GM18520 (cell line): ENCODE measurements around the gene GRAMD1B.
"Not testable (repeated sequence)": the region's sequence is repeated elsewhere in the genome, so short reads cannot be mapped to it uniquely, and the experiment has no call there.

Source experiments
- ATAC-seq: cut with Tn5 transposase; IDR thresholded peaks from one replicate; pipeline ENCODE4 v1.9.1; 2021; ENCODE audit not compliant: unreplicated experiment

The GRAMD1B gene

DNA sequence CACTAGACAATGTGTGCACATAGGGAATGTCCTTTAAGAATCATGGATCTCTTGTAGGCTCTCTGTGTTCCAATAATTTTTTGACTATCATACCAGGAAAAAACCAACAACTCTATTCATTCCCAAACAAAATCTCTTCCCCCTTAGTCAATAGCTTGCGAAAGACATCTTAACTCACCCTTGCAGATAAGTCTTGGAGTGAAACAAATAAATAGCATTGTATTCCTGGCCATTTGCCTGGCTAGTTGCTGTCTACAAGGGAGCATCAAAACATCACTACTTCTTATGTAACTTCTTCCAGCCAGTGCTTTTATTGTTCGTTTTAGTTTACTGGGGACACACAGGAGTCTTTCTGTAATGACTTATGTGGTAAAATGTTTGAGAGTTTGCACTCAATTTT lies 194.9 kb downstream of the GRAMD1B start:
- no peak for ATAC-seq

DNA sequence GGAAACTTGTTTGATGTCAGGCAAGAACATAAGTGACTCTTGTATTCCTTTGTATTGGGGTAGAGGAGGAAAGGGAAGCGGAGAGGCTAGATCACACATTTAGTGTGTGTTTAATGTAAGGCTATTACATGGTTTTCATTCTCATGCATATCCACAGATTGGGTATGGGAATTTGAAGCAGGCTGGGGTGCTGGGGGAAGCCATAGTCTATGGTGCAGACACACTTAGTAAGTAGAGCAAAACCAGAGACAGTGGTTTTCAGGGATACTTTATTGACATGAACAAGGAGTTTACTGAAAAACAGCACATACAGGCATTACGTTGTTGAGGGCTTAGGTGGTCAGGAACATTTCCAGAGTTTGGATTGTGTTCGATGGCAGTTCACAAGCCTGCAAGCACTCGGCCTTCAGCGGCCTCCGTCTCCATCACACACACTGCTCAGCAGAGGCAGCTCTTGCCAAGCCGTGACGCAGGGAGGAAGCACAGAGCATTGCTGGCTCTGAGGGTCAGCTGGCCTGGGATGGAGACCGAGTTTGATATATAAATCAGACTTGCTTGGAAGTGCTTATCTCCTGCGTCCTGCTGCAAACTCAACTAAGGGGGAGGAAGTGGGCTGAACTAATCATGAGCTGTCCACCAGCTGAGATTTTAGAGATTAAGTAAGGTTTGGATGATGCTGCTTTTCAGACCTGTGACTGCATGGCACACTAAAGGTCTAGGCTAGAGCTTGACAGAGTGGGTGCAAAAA lies 199.0 kb downstream of the GRAMD1B start:
- no peak for ATAC-seq

DNA sequence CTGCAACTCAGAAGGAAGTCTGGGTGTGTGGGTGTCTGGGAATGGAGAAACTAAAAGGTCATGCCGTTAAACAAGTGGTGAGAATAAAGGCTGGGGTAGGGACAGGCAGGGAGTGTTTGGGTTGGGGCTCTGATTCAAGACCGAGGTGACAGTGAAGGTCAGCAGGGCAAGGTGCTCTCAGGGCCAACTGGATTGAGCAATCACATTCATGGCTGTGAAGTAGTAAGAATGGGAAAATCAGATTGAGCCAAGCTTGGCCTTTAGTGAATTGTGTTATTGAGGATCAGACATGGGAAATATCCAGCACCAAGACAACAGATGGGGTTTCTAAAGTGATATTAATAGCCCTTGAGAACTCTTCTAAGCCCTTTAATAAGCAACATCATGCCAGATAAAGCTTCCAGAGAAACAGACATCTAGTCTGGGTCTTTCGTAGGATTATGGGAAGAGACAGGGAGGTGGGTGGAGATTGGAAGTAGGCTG lies 200.1 kb downstream of the GRAMD1B start:
- ATAC-seq: no peak

DNA sequence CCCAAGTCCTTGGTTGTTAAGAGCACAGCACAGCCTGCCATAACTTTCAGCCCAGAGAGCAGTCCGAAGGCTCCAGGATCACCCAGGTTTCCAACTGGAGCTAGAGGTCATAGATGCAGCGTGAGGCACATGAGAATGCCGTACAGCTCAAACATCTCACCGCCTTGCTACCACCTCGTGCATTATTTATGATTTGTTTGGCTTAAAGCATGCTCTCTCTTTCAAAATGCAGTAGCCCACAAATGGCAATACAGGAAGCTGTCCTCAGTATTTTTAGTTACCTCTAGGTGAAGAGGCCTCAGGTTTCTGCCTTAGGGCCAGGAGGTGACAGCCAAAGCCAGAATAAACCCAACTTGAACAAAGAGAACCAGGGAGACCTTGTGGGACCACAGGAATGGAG lies 210.0 kb downstream of the GRAMD1B start:
- ATAC-seq: no peak

DNA sequence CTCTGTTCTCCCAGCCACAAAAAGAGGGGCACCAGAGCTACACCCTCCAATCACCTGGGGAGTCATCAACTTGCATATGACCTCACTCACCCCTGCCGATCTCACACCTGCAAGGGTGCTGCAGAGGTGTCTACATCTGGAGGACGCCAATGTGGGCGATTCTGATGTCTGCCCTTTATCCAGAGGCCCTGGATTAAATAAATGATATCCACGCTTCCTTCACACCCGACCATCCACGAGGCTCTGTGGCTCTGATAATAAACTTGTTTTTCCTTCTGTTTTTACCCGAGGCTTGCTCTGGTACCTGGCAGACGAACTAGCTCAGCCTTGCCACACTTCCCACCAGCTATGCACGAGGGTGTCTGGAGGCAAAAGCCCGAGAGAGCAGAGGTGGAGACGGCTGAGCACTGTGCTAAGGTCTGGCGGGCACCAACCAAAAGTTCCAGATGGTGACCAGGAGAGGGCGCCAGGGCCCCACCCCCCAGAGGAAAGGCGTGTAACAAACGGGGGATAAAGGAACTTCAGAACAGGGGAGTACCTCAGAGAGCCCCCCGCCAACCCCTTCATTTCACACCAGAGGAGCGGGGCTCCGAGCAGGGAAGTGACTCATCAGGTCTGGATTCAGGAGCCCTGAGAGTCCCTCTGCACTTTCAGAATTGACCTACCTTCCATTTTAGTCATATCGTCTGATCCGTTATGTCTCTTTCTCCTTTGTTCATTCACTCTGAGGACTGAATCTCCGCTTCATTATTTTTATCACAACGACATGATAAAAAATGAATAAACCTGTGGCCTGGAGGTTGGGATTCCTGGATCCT lies 210.8 kb downstream of the GRAMD1B start:
- ATAC-seq: no peak

DNA sequence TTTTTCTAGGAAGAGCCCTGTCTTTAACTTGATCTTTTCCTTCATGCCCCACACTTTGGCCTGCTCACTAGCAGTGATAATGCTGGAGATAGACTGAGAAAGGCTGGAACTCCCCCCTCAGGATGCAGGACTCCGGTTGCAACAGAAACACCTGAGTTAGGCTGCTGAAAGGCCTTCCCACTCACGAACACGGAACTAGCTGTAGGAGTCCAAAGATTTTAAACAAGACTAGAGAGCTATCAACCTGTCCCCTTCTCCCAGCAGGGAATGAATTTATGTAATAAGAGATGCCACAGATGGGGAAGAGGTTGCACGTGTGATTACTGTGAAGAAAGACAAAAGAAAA lies 211.4 kb downstream of the GRAMD1B start:
- ATAC-seq: no peak

DNA sequence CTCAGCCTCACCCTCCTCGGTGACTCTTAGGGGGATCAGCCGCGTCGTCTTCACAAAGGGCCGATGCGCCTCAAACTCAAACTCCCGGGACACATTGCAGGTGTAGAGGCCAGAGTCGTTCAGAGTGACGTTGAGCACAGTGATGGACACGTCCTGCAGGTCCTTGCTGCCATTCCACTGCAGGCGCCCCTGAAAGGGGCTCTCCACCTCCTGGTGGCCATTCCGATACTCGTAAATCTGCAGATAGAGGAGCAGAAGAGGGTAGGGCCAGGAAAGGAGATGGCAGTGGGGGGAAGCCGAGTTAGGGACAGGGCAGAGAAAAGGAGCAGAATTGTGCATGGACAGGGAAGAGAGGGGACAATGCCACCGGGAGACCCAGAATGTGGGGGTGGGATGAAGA lies 212.4 kb downstream of the GRAMD1B start:
- ATAC-seq: no peak

DNA sequence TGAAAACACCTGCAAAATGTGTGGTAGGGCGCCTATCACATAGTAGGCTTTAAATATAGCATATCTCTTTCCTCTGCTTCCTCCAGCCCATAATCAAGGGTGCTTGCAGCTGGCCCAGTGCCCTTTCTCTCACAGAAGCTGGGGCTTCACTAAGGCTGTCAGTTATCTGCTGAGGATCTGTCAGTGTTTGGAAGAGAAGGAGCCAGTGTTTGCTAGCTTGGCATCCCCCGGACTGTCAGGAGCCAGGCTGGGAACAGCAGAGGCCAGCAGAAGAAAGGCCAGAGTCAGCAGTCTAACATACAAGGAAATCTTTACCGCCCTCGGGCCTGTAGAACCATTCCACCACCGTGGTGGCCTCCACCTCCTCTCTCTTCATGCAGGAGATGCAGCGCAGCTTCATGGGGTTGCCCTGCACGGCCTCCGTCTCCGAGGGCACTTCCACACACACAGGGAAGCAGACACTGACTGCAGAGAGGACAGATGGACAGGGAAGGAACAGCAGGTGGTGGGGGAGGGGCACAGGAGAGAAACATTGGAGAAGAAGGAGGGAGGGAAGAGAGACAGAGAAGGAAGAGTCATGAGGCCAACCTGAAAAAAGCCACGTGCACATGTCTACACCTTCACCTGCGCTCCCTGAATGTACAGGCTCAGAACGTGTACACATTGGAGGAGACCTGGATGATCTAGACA lies 215.4 kb downstream of the GRAMD1B start:
- ATAC-seq: no peak

DNA sequence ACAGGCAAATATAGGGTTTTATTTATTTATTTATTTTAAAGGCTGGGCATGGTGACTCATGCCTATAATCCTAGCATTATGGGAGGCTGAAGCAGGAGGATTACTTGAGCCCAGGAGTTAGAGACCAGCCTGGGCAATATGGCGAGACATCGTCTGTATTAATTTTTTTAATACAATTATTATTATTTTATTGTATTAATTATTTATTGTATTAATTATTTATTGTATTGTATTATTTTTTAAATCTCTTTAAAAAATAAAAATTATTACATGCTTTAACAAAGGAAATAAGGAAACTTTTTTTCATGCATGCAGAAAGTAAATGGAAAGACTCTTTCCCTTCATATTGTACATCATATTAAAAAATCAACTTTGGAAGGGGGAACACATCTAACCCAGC lies 220.8 kb downstream of the GRAMD1B start:
- ATAC-seq: no peak

DNA sequence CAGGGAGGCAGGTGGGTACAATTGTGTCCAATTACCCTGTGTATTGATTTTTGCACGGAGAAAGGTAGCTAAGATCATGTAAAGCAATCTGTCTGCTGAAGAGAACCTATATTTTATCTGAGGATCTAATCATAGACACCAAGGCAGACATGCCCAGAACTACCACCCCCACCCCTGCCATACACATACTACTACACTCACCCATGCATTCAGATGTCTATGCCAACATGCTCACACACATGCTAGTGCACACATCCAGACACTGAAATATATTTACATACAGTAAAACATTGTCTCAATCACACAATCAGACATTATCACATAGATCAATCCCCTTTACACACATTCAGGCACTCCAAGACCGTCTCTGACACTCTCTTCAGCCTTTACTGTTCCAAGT lies 222.5 kb downstream of the GRAMD1B start:
- ATAC-seq: no peak

DNA sequence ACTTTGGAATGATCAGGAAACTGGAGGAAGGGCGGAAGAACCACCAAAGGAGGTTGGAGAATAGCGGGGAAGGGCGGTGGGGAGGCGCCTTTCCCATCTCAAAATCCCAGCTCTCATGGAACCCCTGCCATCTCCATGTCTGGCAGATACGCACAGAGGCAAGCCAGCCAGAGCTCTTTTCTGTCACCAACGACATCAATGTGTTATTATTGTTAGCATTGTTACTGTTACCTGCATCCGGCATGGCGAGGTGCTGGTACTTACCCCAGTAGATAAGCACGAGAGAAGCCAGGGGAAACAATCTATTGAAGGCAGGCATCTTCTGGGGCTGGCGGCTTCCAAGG lies 223.4 kb downstream of the GRAMD1B start:
- ATAC-seq: no peak

DNA sequence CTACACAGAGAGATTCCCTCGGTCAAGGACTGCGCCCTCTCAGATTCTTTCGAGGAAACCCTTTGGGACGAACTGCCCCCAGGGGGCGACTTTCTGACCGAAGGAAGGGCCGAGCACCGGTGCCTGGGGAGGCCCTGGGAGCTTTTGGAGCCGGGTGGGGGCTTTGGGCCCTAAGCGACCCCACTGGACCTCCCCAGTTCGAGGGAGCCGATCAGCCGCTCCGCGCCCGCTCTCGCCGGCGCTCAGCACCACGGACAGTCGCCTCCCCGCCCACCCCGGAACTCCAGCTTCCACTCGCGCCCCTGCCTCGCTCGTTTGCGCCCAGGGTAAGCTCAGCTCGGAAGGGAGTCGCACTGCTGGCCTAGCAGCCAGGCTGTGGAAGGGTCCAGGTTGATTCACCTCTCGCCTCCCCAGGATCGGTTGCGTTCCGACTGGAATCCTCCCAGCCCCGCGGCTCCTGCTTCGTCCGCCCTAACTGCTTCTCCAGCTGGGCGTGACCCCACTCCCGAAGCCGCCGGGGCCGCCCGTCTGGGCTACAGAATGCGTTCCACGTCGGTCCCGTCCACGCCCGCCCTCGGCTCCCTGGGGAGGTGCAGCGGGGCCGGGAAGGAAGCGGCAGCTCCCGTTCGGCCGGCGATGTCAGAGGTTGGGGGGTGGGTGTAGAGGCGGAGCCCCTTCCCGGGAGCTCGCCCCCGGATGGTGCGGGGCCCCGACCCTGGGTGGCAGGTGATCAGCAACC lies 223.9 kb downstream of the GRAMD1B start:
- no peak for ATAC-seq

DNA sequence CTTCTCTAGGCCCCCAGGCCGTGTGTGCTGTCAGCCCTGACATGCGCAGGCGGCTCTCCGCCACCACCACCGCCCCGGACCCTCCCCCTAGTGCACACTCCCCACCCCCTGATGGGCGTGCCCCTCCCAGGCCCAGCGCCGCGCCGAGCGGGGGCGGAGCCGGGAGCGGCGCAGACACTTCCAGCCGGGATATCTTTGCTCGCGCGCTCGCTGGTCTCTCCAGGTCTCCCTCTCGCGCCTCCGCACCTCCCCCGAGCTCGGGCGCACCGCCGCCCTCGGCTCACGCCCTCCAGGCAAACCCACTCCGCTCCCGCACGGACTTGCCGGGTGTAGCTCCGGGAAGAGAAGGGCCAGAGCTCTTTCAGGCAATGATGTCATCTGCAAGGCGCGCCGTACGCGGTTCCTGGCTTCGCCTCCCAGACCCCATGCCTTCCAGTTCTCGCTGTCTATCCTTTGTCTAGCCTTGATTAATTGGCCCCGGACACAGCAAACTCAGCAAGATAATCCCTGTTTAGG lies 224.6 kb downstream of the GRAMD1B start, which contains the start of gene SCN3B:
Gene SCN3B (minus strand): TSS at position 59 of the 516 bp plus-strand sequence. CDS start 823 bp downstream, outside the sequence.
- ATAC-seq: no peak

DNA sequence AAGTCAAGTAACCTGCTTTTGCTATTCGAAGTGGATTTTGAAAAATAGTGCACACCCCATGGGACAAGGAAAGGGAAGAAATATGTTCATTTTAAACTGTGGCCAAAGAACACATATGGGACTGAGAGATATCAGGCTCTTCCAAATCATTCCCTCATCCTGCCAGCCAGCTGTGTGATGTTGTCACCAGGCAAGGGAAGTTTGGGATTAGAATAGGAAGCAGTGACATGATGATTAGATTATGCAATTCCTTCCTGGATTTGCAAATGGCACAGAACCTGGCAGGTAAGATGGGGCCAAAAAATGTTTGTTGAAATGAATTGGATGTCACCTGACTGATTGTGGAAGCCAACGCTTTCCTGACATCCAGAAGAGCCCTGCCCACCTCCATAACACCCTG lies 229.2 kb downstream of the GRAMD1B start:
- no peak for ATAC-seq

DNA sequence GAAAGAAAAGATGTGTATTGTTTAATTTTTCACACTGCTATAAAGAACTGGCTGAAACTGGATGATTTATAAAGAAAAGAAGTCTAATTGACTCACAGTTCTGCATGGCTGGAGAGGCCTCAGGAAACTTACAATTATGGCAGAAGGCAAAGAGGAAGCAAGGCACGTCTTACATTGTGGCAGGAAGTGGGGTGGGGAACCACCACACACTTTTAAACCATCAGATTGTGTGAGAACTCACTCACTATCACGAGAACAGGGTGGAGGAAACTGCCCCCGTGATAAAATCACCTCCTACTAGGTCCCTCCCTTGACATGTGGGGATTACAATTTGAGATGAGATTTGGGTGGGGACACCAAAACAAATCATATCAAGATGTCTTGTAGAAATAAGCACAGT lies 229.9 kb downstream of the GRAMD1B start:
- ATAC-seq: not testable (repeated sequence)

DNA sequence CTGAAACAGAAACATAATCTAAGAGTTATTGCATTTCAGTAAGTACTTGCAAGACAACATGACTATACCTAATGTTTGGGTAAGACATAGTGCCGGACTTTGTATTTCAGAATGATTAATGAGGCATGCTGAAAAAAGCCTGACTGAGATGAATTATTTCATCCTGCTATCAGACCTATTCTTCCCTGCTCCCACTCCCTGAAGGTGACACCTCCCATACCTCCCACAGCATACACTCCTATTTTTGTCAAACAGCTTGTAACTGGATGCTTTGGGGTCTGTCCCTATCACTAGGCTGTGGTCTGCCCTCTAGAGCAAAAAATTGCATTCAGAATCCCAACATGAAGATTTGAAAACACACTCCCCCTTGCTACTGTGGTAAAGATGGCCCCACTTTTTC lies 235.2 kb downstream of the GRAMD1B start:
- no peak for ATAC-seq

DNA sequence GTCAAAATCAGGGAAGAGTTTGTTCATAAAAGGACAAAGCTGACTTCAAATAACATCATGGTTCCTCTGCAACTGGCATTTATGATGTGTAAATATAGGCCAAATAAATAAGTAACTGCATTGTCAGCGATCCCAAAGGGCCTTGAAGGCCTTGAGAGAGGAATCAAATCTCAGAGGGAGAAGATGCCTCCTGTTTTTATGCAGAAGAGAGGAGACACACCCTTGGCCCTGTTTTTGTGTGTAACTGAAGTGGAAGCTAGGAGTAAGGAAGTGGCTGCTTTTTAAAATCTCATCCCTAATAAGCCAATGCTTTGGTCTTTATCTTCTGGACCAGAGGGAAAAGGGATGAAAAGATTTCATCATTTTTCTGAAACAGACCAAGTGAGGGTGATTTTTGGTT lies 240.0 kb downstream of the GRAMD1B start:
- ATAC-seq: no peak

DNA sequence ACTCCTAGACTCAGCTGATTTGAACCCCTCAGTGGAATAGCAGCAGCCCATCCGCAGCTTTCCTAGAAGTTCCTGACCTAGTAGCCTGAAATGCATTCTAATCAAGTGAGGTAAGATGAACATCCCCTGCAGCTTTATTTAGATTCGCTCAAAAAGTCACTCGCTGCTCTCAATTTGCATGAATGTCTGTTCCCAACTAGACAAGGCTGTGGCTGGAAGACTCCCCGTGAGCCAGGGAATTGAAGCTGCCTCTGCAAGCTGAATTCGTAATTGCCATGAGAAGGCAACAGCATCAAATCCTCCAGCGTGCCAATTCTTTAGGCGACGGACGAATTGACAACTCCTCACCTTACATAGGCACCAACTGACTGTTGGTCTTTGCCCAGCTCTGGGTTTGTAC lies 241.5 kb downstream of the GRAMD1B start:
- no peak for ATAC-seq

DNA sequence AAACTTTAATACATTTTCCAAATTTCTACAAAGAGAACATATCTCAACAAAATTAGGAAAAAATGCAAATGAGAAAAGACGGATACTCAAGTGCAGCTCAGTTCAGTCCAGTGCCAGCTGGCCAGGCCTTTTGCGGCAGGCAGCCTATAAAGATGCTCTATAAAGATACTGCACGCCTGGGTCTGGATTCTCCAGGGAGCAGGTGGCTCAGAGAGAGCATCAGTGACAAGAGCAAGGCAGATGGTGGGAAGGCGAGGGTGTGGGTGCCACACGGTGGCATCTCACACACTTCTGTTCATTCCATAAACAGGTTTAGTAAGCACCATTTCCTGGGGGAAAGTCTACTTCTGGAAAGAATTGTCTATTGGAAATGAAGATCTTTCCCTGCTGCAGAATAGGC lies 242.5 kb downstream of the GRAMD1B start:
- no peak for ATAC-seq

DNA sequence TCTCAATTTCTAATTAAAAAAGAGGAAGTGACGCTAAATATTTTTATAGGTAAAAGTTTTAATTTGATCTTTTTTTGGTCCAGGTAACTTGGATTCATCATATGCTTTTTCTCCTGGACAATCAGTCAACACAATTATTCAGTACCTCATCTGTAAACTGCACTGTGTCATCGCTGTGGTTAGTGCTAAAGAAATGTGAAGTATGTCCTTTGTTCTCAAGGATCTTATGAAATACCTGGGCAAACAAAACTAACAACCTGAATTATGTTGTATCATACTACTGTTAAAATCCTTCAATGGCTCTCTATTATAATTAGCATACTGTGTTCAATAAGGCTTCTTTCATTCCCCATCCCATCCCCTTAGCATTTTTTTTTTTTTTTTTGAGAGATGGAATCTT lies 244.2 kb downstream of the GRAMD1B start:
- no peak for ATAC-seq
